Mucosa of stomach (tissue), 1 donor: Measurements from ENCODE around the gene ESM1.

Source experiments
- H3K27me3 ChIP-seq: one replicate; pipeline ENCODE4 v1.7.0; 2013; ENCODE audit warnings: mild to moderate bottlenecking, low read length; ENCODE audit not compliant: control insufficient read depth, insufficient read depth
- H3K36me3 ChIP-seq: one replicate; pipeline ENCODE4 v1.7.0; 2013; ENCODE audit warnings: low read length; ENCODE audit not compliant: control insufficient read depth, insufficient read depth
- H3K4me1 ChIP-seq: one replicate; pipeline ENCODE4 v1.7.0; 2013; ENCODE audit warnings: mild to moderate bottlenecking, low read length; ENCODE audit not compliant: control insufficient read depth, insufficient read depth
- H3K4me3 ChIP-seq: one replicate; pipeline ENCODE4 v1.7.0; 2013; ENCODE audit warnings: low read length
- H3K9ac ChIP-seq: one replicate; pipeline ENCODE4 v1.7.0; 2013; ENCODE audit warnings: mild to moderate bottlenecking, low read length, moderate library complexity
- H3K9me3 ChIP-seq: one replicate; pipeline ENCODE4 v1.7.0; 2013; ENCODE audit warnings: mild to moderate bottlenecking, low read length, moderate library complexity; ENCODE audit not compliant: control insufficient read depth
- donor health status: Pancreatic carcinoma.

Gene ESM1

GRCh38 chr5:54932789-54933188, 52.6 kb downstream of the ESM1 start:
- no peak overlapping the region for H3K4me3 ChIP-seq
- H3K4me1 ChIP-seq = no peaks in the 10 kb centered on the region
- no peaks in the 10 kb centered on the region for H3K9me3 ChIP-seq
- H3K36me3 ChIP-seq = no peaks in the 10 kb centered on the region
- peaks cover 20% of the 10 kb centered on the region for H3K27me3 ChIP-seq
- H3K9ac ChIP-seq = no peak overlapping the region

DNA sequence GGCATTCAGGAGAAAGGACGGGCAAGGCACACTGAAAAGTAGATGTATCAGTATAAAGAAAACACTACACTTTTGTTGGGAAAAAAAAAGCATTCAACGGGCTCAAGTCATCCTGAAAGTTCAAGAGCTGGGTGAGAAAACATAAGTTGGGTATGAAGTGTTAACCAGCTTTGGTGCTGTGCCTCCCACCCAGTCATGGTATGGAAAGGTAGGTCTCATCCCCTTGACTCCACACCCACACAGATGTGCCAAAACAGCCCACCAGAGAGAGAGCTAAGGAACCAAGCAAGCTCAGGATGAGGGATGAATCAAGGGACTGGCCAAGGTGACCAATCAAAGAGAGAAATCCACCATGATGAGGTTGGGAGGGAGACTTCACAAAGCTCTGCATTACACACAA, 54.7 kb downstream of the ESM1 start:
- no peak overlapping the region for H3K4me3 ChIP-seq
- no peaks in the 10 kb centered on the region for H3K9me3 ChIP-seq
- H3K4me1 ChIP-seq = no peaks in the 10 kb centered on the region
- H3K9ac ChIP-seq = no peak overlapping the region
- peaks cover 20% of the 10 kb centered on the region for H3K27me3 ChIP-seq
- H3K36me3 ChIP-seq = no peaks in the 10 kb centered on the region
